ENCODE measurements around the gene C1QTNF2. TPM values are rescaled to one million over a fixed set of nuclear protein-coding genes. Genes with fewer than 3 reads are reported as not detected.
A peak's percentile ranks its signal among the peaks of the same experiment; 100 is the strongest.

The C1QTNF2 gene
- total and polyA plus RNA-seq, 10 of the 15 experiments (the other 5 are each of a cell fraction or from before 2014, with no cell fraction given) = not detected

- TF ChIP-seq SKIL (IDR thresholded peaks at IDR 0.05; ENCODE audit: low read depth, poor library complexity, severe bottlenecking) (peak; percentile 24), CREM (IDR thresholded peaks at IDR 0.05; ENCODE audit: low read depth) (0 out of 2 replicates have a peak, but pooled peaks have one; percentile 29), BMI1 (IDR thresholded peaks at IDR 0.05; ENCODE audit: borderline replicate concordance) (no peak), TCF7 (IDR thresholded peaks at IDR 0.05; ENCODE audit: borderline replicate concordance) (no peak), ZBTB40 (IDR thresholded peaks at IDR 0.05; ENCODE audit: borderline replicate concordance) (peak; percentile 88), RELB (IDR thresholded peaks at IDR 0.05; ENCODE audit: low read depth) (peak; percentile 67), POLR2A (IDR thresholded peaks at IDR 0.05; ENCODE audit: low read depth, low read length) (peak; percentile 86), KAT2A (conservative IDR thresholded peaks at IDR 0.05; ENCODE audit: control insufficient read depth, low read depth, low read length) (no peak)
These were observed 48.4 kb upstream of the C1QTNF2 start, which contains the start of gene SLU7 (continued) for GRCh38 chr5:160418561-160419457.

All from GM12878 (cell line).